HCT116 (cell line): ENCODE results near the gene HCST. TPM values are rescaled to one million over a fixed set of nuclear protein-coding genes. Genes with fewer than 3 reads are reported as not detected.

Experiments
- ATAC-seq: fragments of 200-7000 bp; cut with Tn5 transposase; 2 replicates; pipeline ENCODE4 v1.9.1; 2020; ENCODE audit warnings: mild to moderate bottlenecking, moderate library complexity
- BruUV-seq: library from RNA; stranded (reverse); fragments of 400-500 nt; replicated peaks from 2 replicates; lab custom pipeline; 2021; lab: Mats Ljungman, UMichigan
- CTCF ChIA-PET: fragments of 300-600 bp; sonication (Branson Sonifier 250); formaldehyde crosslinking; loops from one replicate; lab custom pipeline; 2021; ENCODE audit warnings: antibody characterized with exemption; lab: Charles Lee
- POLR2A ChIA-PET: fragments of 300-600, 350-600 bp; sonication (Branson Sonifier 250); formaldehyde crosslinking; loops from one replicate; lab custom pipeline; 2021; ENCODE audit warnings: antibody characterized with exemption; lab: Charles Lee
- RAD21 ChIA-PET, 2 experiments: fragments of 300-600 bp; sonication (Branson Sonifier 250); formaldehyde crosslinking; loops; one replicate each; lab custom pipeline; 2023; ENCODE audit warnings: low total read pairs in 2 of 2; ENCODE audit not compliant: uncharacterized antibody in 2 of 2, unreplicated experiment in 2 of 2, low non-redundant PET in 1 of 2; lab: Charles Lee
- DNase-seq: peaks from one replicate; pipeline ENCODE4 v3.0.0-alpha.2; 2010; ENCODE audit warnings: low read depth, low spot score
- H2AFZ ChIP-seq: fragments of 200-600 bp; shearing (Covaris generic), sonication (generic); 2 replicates; pipeline ENCODE4 v1.6.1; 2017; ENCODE audit warnings: low read depth, mixed run types, mixed read lengths, antibody characterized with exemption, low read length; ENCODE audit not compliant: poor library complexity, severe bottlenecking
- H3K27ac ChIP-seq: 2 replicates; pipeline ENCODE4 v1.5.1; 2012; ENCODE audit warnings: low read depth, low read length
- H3K27me3 ChIP-seq: fragments of 200-600 bp; sonication (generic); 2 replicates; pipeline ENCODE4 v1.6.1; 2016; ENCODE audit warnings: mixed run types, low read length, mixed read lengths; ENCODE audit not compliant: insufficient read depth
- H3K36me3 ChIP-seq, 2 experiments: fragments of 200-500 bp in 1 of 2; fragments of 200-600 bp in 1 of 2; sonication (Bioruptor generic) in 1 of 2; sonication (generic) in 1 of 2; 2 replicates each; pipeline versions ENCODE4 v1.5.1 to v1.6.1; 2014 to 2016; ENCODE audit warnings: low read length in 2 of 2, inconsistent platforms in 1 of 2, mixed read lengths in 1 of 2, mixed run types in 1 of 2; ENCODE audit not compliant: insufficient read depth in 2 of 2, control insufficient read depth in 1 of 2
- H3K4me1 ChIP-seq, 2 experiments: fragments of 200-600 bp in 1 of 2; sonication (generic) in 1 of 2; 2 replicates each; pipeline versions ENCODE4 v1.5.1 to v1.6.1; 2012 to 2017; ENCODE audit warnings: low read length in 2 of 2, inconsistent platforms in 1 of 2, mild to moderate bottlenecking in 1 of 2, mixed read lengths in 1 of 2, mixed run types in 1 of 2, moderate library complexity in 1 of 2; ENCODE audit not compliant: insufficient read depth in 2 of 2, control insufficient read depth in 1 of 2
- H3K4me2 ChIP-seq: fragments of 200-600 bp; sonication (generic); 2 replicates; pipeline ENCODE4 v1.6.1; 2017; ENCODE audit warnings: mixed run types, low read length, mixed read lengths
- H3K4me3 ChIP-seq, 2 experiments: fragments of 200-600 bp in 1 of 2; sonication (generic) in 1 of 2; replicated peaks in 1 of 2; 2 replicates each; pipeline ENCODE4 v1.5.1; 2011 to 2016; ENCODE audit warnings: low read length in 2 of 2, control low read depth in 1 of 2, low read depth in 1 of 2, mild to moderate bottlenecking in 1 of 2, mixed read lengths in 1 of 2, mixed run types in 1 of 2
- H3K79me2 ChIP-seq: fragments of 200-600 bp; sonication (generic); 2 replicates; pipeline ENCODE4 v1.6.1; 2017; ENCODE audit warnings: mild to moderate bottlenecking, mixed run types, low read length, moderate library complexity, mixed read lengths; ENCODE audit not compliant: insufficient read depth
- H3K9ac ChIP-seq: fragments of 200-600 bp; sonication (generic); 2 replicates; pipeline ENCODE4 v1.6.1; 2016; ENCODE audit warnings: low read length, mixed read lengths
- H3K9me2 ChIP-seq: fragments of 200-600 bp; sonication (generic), shearing (Covaris generic); 2 replicates; pipeline ENCODE4 v1.6.1; 2017; ENCODE audit warnings: mixed run types, mild to moderate bottlenecking, moderate library complexity; ENCODE audit not compliant: insufficient read depth
- H3K9me3 ChIP-seq, 2 experiments: fragments of 200-500 bp in 1 of 2; fragments of 200-600 bp in 1 of 2; sonication (Bioruptor generic) in 1 of 2; sonication (generic) in 1 of 2; 2 replicates each; pipeline ENCODE4 v1.6.1; 2014 to 2017; ENCODE audit warnings: low read length in 2 of 2, mixed read lengths in 2 of 2, inconsistent platforms in 1 of 2, low read depth in 1 of 2, mild to moderate bottlenecking in 1 of 2, mixed run types in 1 of 2, moderate library complexity in 1 of 2; ENCODE audit not compliant: control insufficient read depth in 1 of 2, insufficient read depth in 1 of 2
- H4K20me1 ChIP-seq: fragments of 200-600 bp; sonication (generic), shearing (Covaris generic); 2 replicates; pipeline ENCODE4 v1.6.1; 2017; ENCODE audit warnings: mixed run types, mild to moderate bottlenecking, moderate library complexity; ENCODE audit not compliant: insufficient read depth
- CTCF ChIP-seq, 3 experiments: fragments of 200-600 bp in 1 of 3; sonication (generic) in 1 of 3; IDR thresholded peaks in 2 of 3; conservative IDR thresholded peaks in 1 of 3; 2 replicates each; pipeline ENCODE4 v1.5.1; 2012 to 2017; ENCODE audit warnings: low read depth in 2 of 3, low read length in 2 of 3, antibody characterized with exemption in 1 of 3, borderline replicate concordance in 1 of 3, control low read depth in 1 of 3, mild to moderate bottlenecking in 1 of 3, mixed read lengths in 1 of 3, mixed run types in 1 of 3, moderate library complexity in 1 of 3; ENCODE audit not compliant: insufficient read depth in 1 of 3
- YY1 ChIP-seq: IDR thresholded peaks from 2 replicates; pipeline ENCODE4 v1.6.1; 2011; ENCODE audit warnings: low read length, low read depth, moderate library complexity, mild to moderate bottlenecking; ENCODE audit not compliant: insufficient replicate concordance; ENCODE audit errors: extremely low read depth
- intact Hi-C: fragments of 100-400 bp; cut with micrococcal nuclease; formaldehyde crosslinking; loops from 2 replicates; pipeline ENCODE4 v1.10.0; 2022
- total RNA-seq: library from RNA; stranded (reverse); gene quantifications from one replicate; pipeline ENCODE4 v1.2.1, GENCODE V29; 2021; ENCODE audit not compliant: unreplicated experiment

Gene HCST
- total RNA-seq, 1 experiment from 2014 or later, result 1.2 TPM

GRCh38 chr19:35938282-35939224 is 36.2 kb downstream of the HCST start:
- Histone ChIP-seq H3K27ac (no peak overlapping the region), H3K9ac (no peak overlapping the region), H3K4me2 (peak overlapping the region; percentile 97; the same call in 1 of the 2 replicates), H3K9me3 (no peaks in the 10 kb centered on the region), H3K9me2 (no peaks in the 10 kb centered on the region), H3K27me3 (no peaks in the 10 kb centered on the region), H3K4me1 (peaks cover 16 to 19% of the 10 kb centered on the region in 2 experiments; a peak in 3 of 4 replicates)
- no peak for ATAC-seq
- intact Hi-C loops, result loop anchor here (10.0 kb wide), 1 partner anchor 394 kb away; the partner anchor contains the start of gene TMEM147
- no TSS peak for BruUV-seq
- ChIA-PET CTCF (no interaction called here), RAD21 (no interaction called here)
- TF ChIP-seq YY1 (no peak), CTCF (IDR thresholded peaks at IDR 0.05 in 2 of 3, conservative IDR thresholded peaks at IDR 0.05 in 1 of 3; ENCODE audit: borderline replicate concordance in 1 of 3, insufficient read depth in 1 of 3, low read depth in 2 of 3, low read length in 2 of 3) (peak in 1 of 3 experiments; percentile 11; a peak in 1 of 6 replicates)
- TF ChIP-seq, all 23 proteins: peak for 1
- H2AFZ ChIP-seq, result no peak overlapping the region
- no peaks in the 10 kb centered on the region; a peak in 2 of 4 replicates for H3K36me3 ChIP-seq
- no peaks in the 10 kb centered on the region for H4K20me1 ChIP-seq
- DNase-seq, result no peak
- H3K4me3 ChIP-seq, result no peak overlapping the region
- peaks cover 20% of the 10 kb centered on the region for H3K79me2 ChIP-seq
- POLR2A ChIA-PET, result no interaction called here
